NB4 (cell line): ENCODE data around the gene CDH23.
A peak's percentile ranks its signal among the peaks of the same experiment; 100 is the strongest.

ENCODE experiments used
- DNase-seq: peaks from one replicate; pipeline ENCODE4 v3.0.0; 2010; ENCODE audit warnings: low read depth
- H3K4me3 ChIP-seq: one replicate; pipeline ENCODE4 v1.5.1; 2011; ENCODE audit warnings: mild to moderate bottlenecking, low read depth, low read length, moderate library complexity
- MYC ChIP-seq: IDR thresholded peaks from 2 replicates; pipeline ENCODE4 v1.6.1; 2011; ENCODE audit warnings: low read depth, low read length
- POLR2A ChIP-seq: IDR thresholded peaks from 2 replicates; pipeline ENCODE4 v1.6.1; 2011; ENCODE audit warnings: mild to moderate bottlenecking; ENCODE audit not compliant: insufficient read length; ENCODE audit errors: extremely low read depth
- TF ChIP-seq, protein P1 (sequence below): IDR thresholded peaks from 2 replicates; pipeline ENCODE4 v1.6.1; 2011; ENCODE audit warnings: low read depth, low read length
- TF ChIP-seq, protein P2 (sequence below): IDR thresholded peaks from one replicate; pipeline ENCODE4 v1.5.1; 2012; ENCODE audit warnings: low read depth, low read length

Gene CDH23

GRCh38 chr10:71754562-71754961 lies 357.8 kb downstream of the CDH23 start:
- H3K4me3 ChIP-seq, result no peak overlapping the region
- peak; percentile 54; the same call in 1 of the 2 replicates for TF ChIP-seq MYC
- TF ChIP-seq, protein P1, sequence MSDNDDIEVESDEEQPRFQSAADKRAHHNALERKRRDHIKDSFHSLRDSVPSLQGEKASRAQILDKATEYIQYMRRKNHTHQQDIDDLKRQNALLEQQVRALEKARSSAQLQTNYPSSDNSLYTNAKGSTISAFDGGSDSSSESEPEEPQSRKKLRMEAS, result peak; percentile 51; the same call in 1 of the 2 replicates
- no peak for TF ChIP-seq POLR2A
- peak; percentile 83 for DNase-seq

DNA sequence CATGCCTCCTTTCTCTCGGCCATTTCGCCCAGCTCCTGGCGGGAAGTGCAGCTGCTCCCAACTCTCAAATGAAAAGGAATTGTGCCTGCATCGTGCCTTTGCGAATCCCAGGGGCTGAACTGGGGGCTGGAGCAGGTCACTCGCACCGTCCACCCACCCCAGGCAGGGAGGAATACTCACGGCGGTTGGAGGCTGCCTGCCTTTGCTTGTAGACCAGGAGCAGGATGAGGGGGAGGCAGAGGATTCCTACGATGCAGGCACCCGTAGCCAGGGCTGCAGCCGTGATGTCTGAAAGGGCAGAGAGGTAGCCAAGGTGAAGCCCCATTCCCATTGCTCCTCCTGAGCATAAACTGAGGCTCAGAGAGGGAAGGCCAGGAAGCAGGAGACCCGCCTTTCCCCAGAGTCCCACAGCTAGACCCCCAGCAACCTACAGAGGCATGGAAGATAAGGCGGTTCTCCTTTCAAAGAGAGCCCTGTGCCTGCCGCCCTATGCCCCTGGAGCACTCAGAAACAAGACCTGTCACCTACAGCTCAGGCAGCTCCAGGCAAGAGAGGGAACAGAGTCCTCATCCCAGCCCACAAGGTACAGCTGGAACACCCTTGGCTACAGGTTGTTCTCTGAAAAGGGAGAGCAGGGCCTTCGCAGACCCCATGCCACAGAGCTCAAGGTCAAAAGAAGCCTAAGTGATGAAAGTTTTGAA lies 358.6 kb downstream of the CDH23 start:
- DNase-seq, result no peak
- H3K4me3 ChIP-seq, result no peak overlapping the region
- TF ChIP-seq MYC, result no peak
- TF ChIP-seq POLR2A, result no peak
- TF ChIP-seq, protein P1, result no peak
- TF ChIP-seq, protein P2, sequence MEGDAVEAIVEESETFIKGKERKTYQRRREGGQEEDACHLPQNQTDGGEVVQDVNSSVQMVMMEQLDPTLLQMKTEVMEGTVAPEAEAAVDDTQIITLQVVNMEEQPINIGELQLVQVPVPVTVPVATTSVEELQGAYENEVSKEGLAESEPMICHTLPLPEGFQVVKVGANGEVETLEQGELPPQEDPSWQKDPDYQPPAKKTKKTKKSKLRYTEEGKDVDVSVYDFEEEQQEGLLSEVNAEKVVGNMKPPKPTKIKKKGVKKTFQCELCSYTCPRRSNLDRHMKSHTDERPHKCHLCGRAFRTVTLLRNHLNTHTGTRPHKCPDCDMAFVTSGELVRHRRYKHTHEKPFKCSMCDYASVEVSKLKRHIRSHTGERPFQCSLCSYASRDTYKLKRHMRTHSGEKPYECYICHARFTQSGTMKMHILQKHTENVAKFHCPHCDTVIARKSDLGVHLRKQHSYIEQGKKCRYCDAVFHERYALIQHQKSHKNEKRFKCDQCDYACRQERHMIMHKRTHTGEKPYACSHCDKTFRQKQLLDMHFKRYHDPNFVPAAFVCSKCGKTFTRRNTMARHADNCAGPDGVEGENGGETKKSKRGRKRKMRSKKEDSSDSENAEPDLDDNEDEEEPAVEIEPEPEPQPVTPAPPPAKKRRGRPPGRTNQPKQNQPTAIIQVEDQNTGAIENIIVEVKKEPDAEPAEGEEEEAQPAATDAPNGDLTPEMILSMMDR, result no peak

GRCh38 chr10:71756311-71757191 lies 359.8 kb downstream of the CDH23 start:
- no peak overlapping the region for H3K4me3 ChIP-seq
- TF ChIP-seq POLR2A (no peak), MYC (no peak)
- TF ChIP-seq, protein P1, result no peak
- TF ChIP-seq, protein P2, result no peak
- DNase-seq, result no peak

- no peak for DNase-seq
- TF ChIP-seq, protein P1, result no peak
- TF ChIP-seq MYC (no peak), POLR2A (no peak)
- TF ChIP-seq, protein P2, result no peak
- H3K4me3 ChIP-seq, result no peak overlapping the region
These were observed 360.7 kb downstream of the CDH23 start for GRCh38 chr10:71757399-71757922.

- no peak for DNase-seq
- TF ChIP-seq, protein P1, result no peak
- TF ChIP-seq, protein P2, result no peak
- TF ChIP-seq POLR2A (no peak), MYC (no peak)
- no peak overlapping the region for H3K4me3 ChIP-seq
These were observed 364.4 kb downstream of the CDH23 start for GRCh38 chr10:71761105-71761511.

GRCh38 chr10:71761541-71762113 lies 364.9 kb downstream of the CDH23 start:
- DNase-seq, result no peak
- no peak overlapping the region for H3K4me3 ChIP-seq
- TF ChIP-seq POLR2A (no peak), MYC (no peak)
- TF ChIP-seq, protein P2, result peak; percentile 29
- TF ChIP-seq, protein P1, result no peak
